Mesenchymal stem cell (in vitro differentiated cells and primary cell): ENCODE measurements around the gene KDM4B.
"Not testable (repeated sequence)": the region's sequence is repeated elsewhere in the genome, so short reads cannot be mapped to it uniquely, and the experiment has no call there.

Experiments
- DNase-seq: peaks from one replicate; pipeline ENCODE4 v3.0.0-alpha.2; 2013
- H2AFZ ChIP-seq: one replicate; pipeline ENCODE4 v1.6.1; 2013; ENCODE audit warnings: low read depth, mild to moderate bottlenecking, control low read depth, inconsistent platforms, low read length, moderate library complexity
- H2AK5ac ChIP-seq: 2 replicates; pipeline ENCODE4 v1.6.1; 2013; ENCODE audit warnings: low read length, moderate library complexity, mild to moderate bottlenecking, inconsistent platforms; ENCODE audit not compliant: severe bottlenecking
- H2BK120ac ChIP-seq: one replicate; pipeline ENCODE4 v1.6.1; 2013; ENCODE audit warnings: low read depth, mild to moderate bottlenecking, inconsistent platforms, low read length, moderate library complexity
- H2BK12ac ChIP-seq, 2 experiments: one replicate each; pipeline ENCODE4 v1.6.1; 2013; ENCODE audit warnings: inconsistent platforms in 2 of 2, low read length in 2 of 2, mild to moderate bottlenecking in 2 of 2, moderate library complexity in 2 of 2, control low read depth in 1 of 2
- H2BK15ac ChIP-seq: one replicate; pipeline ENCODE4 v1.6.1; 2013; ENCODE audit warnings: mild to moderate bottlenecking, low read depth, inconsistent platforms; ENCODE audit not compliant: poor library complexity, severe bottlenecking
- H2BK5ac ChIP-seq: 2 replicates; pipeline ENCODE4 v1.6.1; 2013; ENCODE audit warnings: low read depth, mild to moderate bottlenecking, low read length, control low read depth, inconsistent platforms; ENCODE audit not compliant: poor library complexity, severe bottlenecking
- H3K14ac ChIP-seq, 2 experiments: one replicate each; pipeline ENCODE4 v1.6.1; 2013; ENCODE audit warnings: inconsistent platforms in 2 of 2, low read length in 2 of 2, control low read depth in 1 of 2, mild to moderate bottlenecking in 1 of 2, moderate library complexity in 1 of 2
- H3K18ac ChIP-seq, 2 experiments: one replicate each; pipeline ENCODE4 v1.6.1; 2013; ENCODE audit warnings: inconsistent platforms in 2 of 2, low read length in 2 of 2, control low read depth in 1 of 2, low read depth in 1 of 2, mild to moderate bottlenecking in 1 of 2
- H3K23ac ChIP-seq, 2 experiments: one replicate each; pipeline ENCODE4 v1.6.1; 2013; ENCODE audit warnings: inconsistent platforms in 2 of 2, low read length in 2 of 2, mild to moderate bottlenecking in 2 of 2, moderate library complexity in 2 of 2, control low read depth in 1 of 2
- H3K27ac ChIP-seq: 2 replicates; pipeline ENCODE4 v1.5.1; 2013; ENCODE audit warnings: mild to moderate bottlenecking, moderate library complexity, low read length, control low read depth, inconsistent platforms; ENCODE audit not compliant: poor library complexity, severe bottlenecking
- H3K27me3 ChIP-seq, 2 experiments: 2 replicates each; pipeline versions ENCODE4 v1.6.1 to v1.7.0; 2013; ENCODE audit warnings: low read length in 2 of 2, mild to moderate bottlenecking in 2 of 2, moderate library complexity in 2 of 2, control low read depth in 1 of 2, inconsistent platforms in 1 of 2; ENCODE audit not compliant: control insufficient read depth in 1 of 2, insufficient read depth in 1 of 2
- H3K36me3 ChIP-seq, 2 experiments: 2 replicates each; pipeline versions ENCODE4 v1.6.1 to v1.7.0; 2013; ENCODE audit warnings: low read length in 2 of 2, control low read depth in 1 of 2, inconsistent platforms in 1 of 2, low read depth in 1 of 2, mild to moderate bottlenecking in 1 of 2; ENCODE audit not compliant: insufficient read depth in 2 of 2, control insufficient read depth in 1 of 2
- H3K4ac ChIP-seq, 2 experiments: one replicate each; pipeline ENCODE4 v1.6.1; 2013; ENCODE audit warnings: inconsistent platforms in 2 of 2, low read length in 2 of 2, mild to moderate bottlenecking in 2 of 2, moderate library complexity in 2 of 2, control low read depth in 1 of 2, low read depth in 1 of 2
- H3K4me1 ChIP-seq: 2 replicates; pipeline ENCODE4 v1.6.1; 2013; ENCODE audit warnings: low read depth, low read length, control low read depth; ENCODE audit not compliant: control insufficient read depth, insufficient read depth
- H3K4me2 ChIP-seq: 2 replicates; pipeline ENCODE4 v1.6.1; 2013; ENCODE audit warnings: low read length, mild to moderate bottlenecking, inconsistent platforms; ENCODE audit not compliant: poor library complexity, severe bottlenecking
- H3K4me3 ChIP-seq, 2 experiments: 2 replicates each; pipeline versions ENCODE4 v1.5.1 to v1.7.0; 2013; ENCODE audit warnings: low read length in 2 of 2, mild to moderate bottlenecking in 2 of 2, control low read depth in 1 of 2, low read depth in 1 of 2; ENCODE audit not compliant: insufficient read depth in 1 of 2
- H3K79me1 ChIP-seq: replicated peaks from 2 replicates; pipeline ENCODE4 v1.6.1; 2013; ENCODE audit warnings: mild to moderate bottlenecking, control low read depth, low read length, inconsistent platforms; ENCODE audit not compliant: poor library complexity, severe bottlenecking
- H3K9ac ChIP-seq: 2 replicates; pipeline ENCODE4 v1.7.0; 2013; ENCODE audit warnings: mild to moderate bottlenecking, low read length, moderate library complexity
- H3K9me3 ChIP-seq: 2 replicates; pipeline ENCODE4 v1.7.0; 2013; ENCODE audit warnings: mild to moderate bottlenecking, low read length; ENCODE audit not compliant: control insufficient read depth
- H4K8ac ChIP-seq: one replicate; pipeline ENCODE4 v1.6.1; 2013; ENCODE audit warnings: inconsistent platforms, mild to moderate bottlenecking, low read length, moderate library complexity
- H4K91ac ChIP-seq: one replicate; pipeline ENCODE4 v1.6.1; 2013; ENCODE audit warnings: mild to moderate bottlenecking, low read length, inconsistent platforms
- WGBS: methylation state at CpG from one replicate; pipeline ENCODE4 v1.1.7; 2013; ENCODE audit warnings: mixed read lengths; 5-methylcytosine and 5-hydroxymethylcytosine counted together

Gene KDM4B

DNA sequence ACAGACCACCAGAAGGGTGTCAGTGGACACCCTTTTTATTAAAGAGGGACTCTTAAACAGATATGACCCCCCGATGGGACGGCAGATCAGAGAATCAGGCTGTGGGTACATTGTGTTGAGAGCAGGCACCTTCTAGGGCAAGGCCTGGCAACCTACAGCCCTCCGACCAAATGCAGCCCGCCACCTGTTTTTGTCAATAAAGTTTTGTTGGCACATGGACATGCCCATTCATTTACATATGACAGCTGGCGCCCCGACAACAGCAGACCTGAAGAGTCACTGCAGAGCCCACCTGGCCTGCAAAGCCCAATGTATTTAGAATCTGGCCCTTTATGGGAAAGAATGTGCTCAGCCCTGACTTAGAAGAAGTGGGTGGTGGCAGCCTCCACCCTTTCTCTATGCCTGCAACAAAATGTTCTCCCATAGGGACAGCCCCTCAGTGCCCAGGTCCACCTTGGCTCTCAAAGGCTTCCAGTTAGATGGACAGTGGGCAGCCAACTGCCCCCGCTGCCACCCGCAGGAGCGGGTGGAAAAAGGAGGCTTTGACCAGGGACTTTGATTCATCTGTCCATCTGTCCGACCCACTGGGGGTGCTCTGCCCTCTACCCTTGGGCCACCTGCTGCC lies 186.8 kb downstream of the KDM4B start:
- 91% methylated on average over 10 of the region's 10 CpGs for WGBS
- H3K23ac ChIP-seq, result no peak overlapping the region
- no peak overlapping the region for H2BK12ac ChIP-seq
- H2BK15ac ChIP-seq, result no peak overlapping the region
- H3K4me1 ChIP-seq, result no peaks in the 10 kb centered on the region
- H3K18ac ChIP-seq, result no peak overlapping the region
- H3K9ac ChIP-seq, result no peak overlapping the region
- H2BK5ac ChIP-seq, result no peak overlapping the region
- no peak overlapping the region for H3K4ac ChIP-seq
- H3K4me2 ChIP-seq, result no peak overlapping the region
- no peak overlapping the region for H2AFZ ChIP-seq
- peaks cover 11 to 35% of the 10 kb centered on the region in 2 experiments for H3K36me3 ChIP-seq
- H3K9me3 ChIP-seq, result peaks cover 5% of the 10 kb centered on the region
- H3K27me3 ChIP-seq, result no peaks in the 10 kb centered on the region
- H4K91ac ChIP-seq, result no peak overlapping the region
- no peak overlapping the region for H3K27ac ChIP-seq
- no peak overlapping the region for H3K14ac ChIP-seq
- H2AK5ac ChIP-seq, result no peak overlapping the region
- H2BK120ac ChIP-seq, result no peak overlapping the region
- H3K4me3 ChIP-seq, result no peak overlapping the region
- H3K79me1 ChIP-seq, result peaks cover 2% of the 10 kb centered on the region
- H4K8ac ChIP-seq, result no peak overlapping the region
- DNase-seq, result no peak

DNA sequence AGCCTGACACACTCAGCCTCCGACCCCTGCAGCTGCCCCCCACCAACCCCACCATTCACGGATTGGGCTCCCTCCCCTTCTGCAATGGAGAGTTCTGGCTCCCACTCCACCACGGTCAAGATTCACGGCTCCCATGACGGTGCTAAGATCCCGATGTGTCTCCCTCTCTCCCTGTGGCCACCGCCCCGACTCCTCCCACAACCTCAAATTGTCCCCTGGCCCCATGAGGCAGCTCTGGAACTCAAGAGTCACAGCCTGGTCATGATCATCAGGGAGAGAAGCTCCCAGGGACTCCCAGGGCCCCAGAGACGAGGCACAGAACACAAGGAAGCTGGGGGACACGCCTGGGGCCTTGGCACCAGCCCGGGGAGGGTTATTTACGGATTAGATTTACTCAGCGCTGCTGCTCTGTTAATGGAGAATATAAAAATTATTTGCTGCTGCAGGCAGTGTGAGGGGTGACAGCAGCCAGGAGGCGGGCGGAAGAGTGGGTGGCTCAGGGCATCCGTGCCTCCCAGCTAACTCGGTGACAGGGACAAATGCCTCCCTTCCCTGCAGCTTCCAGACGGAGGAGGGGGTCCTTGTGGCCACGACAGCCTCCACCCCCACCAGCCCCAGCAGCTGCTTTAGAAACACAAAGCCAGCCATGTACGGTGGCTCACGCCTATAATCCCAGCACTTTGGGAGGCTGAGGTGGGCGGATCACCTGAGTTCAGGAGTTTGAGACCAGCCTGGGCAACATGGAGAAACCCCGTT lies 187.5 kb downstream of the KDM4B start:
- WGBS, result 82% methylated on average over 23 of the region's 23 CpGs
- H3K36me3 ChIP-seq, result peaks cover 10 to 28% of the 10 kb centered on the region in 2 experiments
- no peak overlapping the region for H3K23ac ChIP-seq
- no peak for DNase-seq
- H3K4ac ChIP-seq, result no peak overlapping the region
- H2BK15ac ChIP-seq, result no peak overlapping the region
- no peak overlapping the region for H4K8ac ChIP-seq
- no peak overlapping the region for H3K27ac ChIP-seq
- no peak overlapping the region for H3K4me2 ChIP-seq
- no peak overlapping the region for H2AK5ac ChIP-seq
- no peak overlapping the region for H3K4me3 ChIP-seq
- H3K18ac ChIP-seq, result no peak overlapping the region
- peaks cover 2% of the 10 kb centered on the region for H3K79me1 ChIP-seq
- no peak overlapping the region for H4K91ac ChIP-seq
- no peak overlapping the region for H2BK5ac ChIP-seq
- H3K27me3 ChIP-seq, result no peaks in the 10 kb centered on the region
- H2AFZ ChIP-seq, result no peak overlapping the region
- peaks cover 5% of the 10 kb centered on the region for H3K9me3 ChIP-seq
- H3K14ac ChIP-seq, result no peak overlapping the region
- no peaks in the 10 kb centered on the region for H3K4me1 ChIP-seq
- H2BK120ac ChIP-seq, result no peak overlapping the region
- H3K9ac ChIP-seq, result no peak overlapping the region
- H2BK12ac ChIP-seq, result no peak overlapping the region

DNA sequence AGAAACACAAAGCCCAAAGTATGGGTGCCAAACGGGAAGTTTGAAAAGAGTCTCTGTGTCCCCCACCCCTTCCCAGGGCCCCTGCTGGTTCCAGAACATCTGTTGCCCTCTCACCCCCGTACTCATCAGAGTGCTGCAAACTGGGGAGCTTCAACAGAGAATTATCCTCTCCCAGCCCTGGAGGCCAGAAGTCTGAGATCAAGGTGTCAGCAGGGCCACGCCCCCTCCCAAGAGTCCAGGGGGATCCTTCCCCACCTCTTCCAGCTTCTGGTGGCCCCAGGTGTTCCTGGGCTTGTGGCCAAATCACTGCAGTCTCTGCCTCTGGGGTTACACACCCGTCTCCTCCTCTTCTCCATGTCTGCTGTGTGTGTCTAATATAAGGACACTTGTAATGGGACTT lies 188.3 kb downstream of the KDM4B start:
- Histone ChIP-seq H3K9ac (no peak overlapping the region), H3K14ac (no peak overlapping the region), H2AK5ac (no peak overlapping the region), H2AFZ (no peak overlapping the region), H2BK12ac (no peak overlapping the region), H3K27ac (no peak overlapping the region), H3K4me1 (no peaks in the 10 kb centered on the region), H2BK5ac (no peak overlapping the region), H4K91ac (no peak overlapping the region), H3K27me3 (no peaks in the 10 kb centered on the region), H3K36me3 (peaks cover 3 to 22% of the 10 kb centered on the region in 2 experiments), H2BK120ac (no peak overlapping the region), H3K23ac (no peak overlapping the region), H3K79me1 (peaks cover 2% of the 10 kb centered on the region), H3K18ac (no peak overlapping the region), H3K4me3 (no peak overlapping the region), H3K4me2 (no peak overlapping the region), H4K8ac (no peak overlapping the region), H3K4ac (no peak overlapping the region), H3K9me3 (peaks cover 5% of the 10 kb centered on the region), H2BK15ac (no peak overlapping the region)
- 83% methylated on average over 3 of the region's 4 CpGs for WGBS
- DNase-seq, result no peak

DNA sequence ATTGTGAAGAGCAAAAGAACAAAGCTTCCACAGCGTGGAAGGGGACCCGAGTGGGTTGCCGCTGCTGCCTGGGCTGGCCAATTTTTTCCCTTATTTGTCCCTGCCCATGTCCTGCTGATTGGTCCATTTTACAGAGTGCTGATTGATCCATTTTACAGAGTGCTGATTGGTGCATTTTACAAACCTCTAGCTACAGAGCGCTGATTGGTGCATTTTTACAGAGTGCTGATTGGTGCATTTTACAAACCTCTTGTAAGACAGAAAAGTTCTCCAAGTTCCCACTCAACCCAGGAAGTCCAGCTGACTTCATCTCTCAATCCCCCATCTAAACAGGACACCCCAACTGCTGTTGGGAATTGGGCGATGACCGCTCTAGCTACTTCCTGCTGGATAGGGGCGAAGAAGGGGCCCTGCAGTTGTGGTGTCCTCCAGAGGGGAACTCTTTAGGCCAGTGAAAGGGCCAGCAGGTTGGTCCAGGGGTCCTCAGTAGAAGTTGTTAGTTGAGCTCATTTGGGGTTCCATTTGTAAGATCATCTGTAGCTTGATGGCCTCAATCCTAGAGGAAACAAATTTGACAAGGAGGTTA lies 189.7 kb downstream of the KDM4B start:
- peaks cover 0 to 12% of the 10 kb centered on the region in 2 experiments for H3K36me3 ChIP-seq
- H3K27ac ChIP-seq, H3K4me3 ChIP-seq, H2BK12ac ChIP-seq, H3K23ac ChIP-seq, H3K4me2 ChIP-seq, H4K91ac ChIP-seq, H2AK5ac ChIP-seq, H3K9ac ChIP-seq, H2BK5ac ChIP-seq, H2BK120ac ChIP-seq, DNase-seq, H3K18ac ChIP-seq, H3K4me1 ChIP-seq, H3K79me1 ChIP-seq, H2BK15ac ChIP-seq, H2AFZ ChIP-seq, H3K27me3 ChIP-seq, H3K14ac ChIP-seq, H3K9me3 ChIP-seq, H4K8ac ChIP-seq, H3K4ac ChIP-seq: not testable (repeated sequence)
- WGBS, result 84% methylated on average over 7 of the region's 7 CpGs
